Neuronal stem cell (in vitro differentiated cells): ENCODE results near the gene FILIP1L.

ENCODE experiments used
- DNase-seq: peaks from one replicate; pipeline ENCODE4 v3.0.0-alpha.2; 2013; ENCODE audit warnings: low spot score
- H2AFZ ChIP-seq: one replicate; pipeline ENCODE4 v1.6.1; 2013; ENCODE audit warnings: mild to moderate bottlenecking, low read length, inconsistent platforms
- H2AK5ac ChIP-seq: 2 replicates; pipeline ENCODE4 v1.6.1; 2013; ENCODE audit warnings: low read depth, mild to moderate bottlenecking, inconsistent platforms, low read length, moderate library complexity, mixed read lengths
- H2BK120ac ChIP-seq: 2 replicates; pipeline ENCODE4 v1.6.1; 2013; ENCODE audit warnings: low read depth, mild to moderate bottlenecking, inconsistent platforms, low read length, moderate library complexity, mixed read lengths
- H2BK12ac ChIP-seq: one replicate; pipeline ENCODE4 v1.6.1; 2013; ENCODE audit warnings: low read length, inconsistent platforms
- H2BK15ac ChIP-seq: 2 replicates; pipeline ENCODE4 v1.6.1; 2013; ENCODE audit warnings: mild to moderate bottlenecking, low read length, inconsistent platforms, mixed read lengths
- H2BK5ac ChIP-seq: one replicate; pipeline ENCODE4 v1.6.1; 2013; ENCODE audit warnings: inconsistent platforms, mild to moderate bottlenecking, low read length, moderate library complexity
- H3K14ac ChIP-seq: one replicate; pipeline ENCODE4 v1.6.1; 2013; ENCODE audit warnings: low read length, inconsistent platforms
- H3K18ac ChIP-seq: 2 replicates; pipeline ENCODE4 v1.6.1; 2013; ENCODE audit warnings: low read length, inconsistent platforms
- H3K23ac ChIP-seq: 2 replicates; pipeline ENCODE4 v1.6.1; 2013; ENCODE audit warnings: low read depth, mild to moderate bottlenecking, mixed read lengths, low read length, inconsistent platforms; ENCODE audit not compliant: poor library complexity
- H3K27ac ChIP-seq: replicated peaks from 3 replicates; pipeline ENCODE4 v1.5.1; 2013; ENCODE audit warnings: low read length, inconsistent platforms
- H3K27me3 ChIP-seq, 3 experiments: 2 replicates each; pipeline ENCODE4 v1.6.1; 2013; ENCODE audit warnings: low read length in 3 of 3, mild to moderate bottlenecking in 2 of 3, inconsistent platforms in 1 of 3, low read depth in 1 of 3, mixed read lengths in 1 of 3, moderate library complexity in 1 of 3; ENCODE audit not compliant: control insufficient read depth in 3 of 3, insufficient read depth in 3 of 3
- H3K36me3 ChIP-seq, 2 donors: replicated peaks in 1 of 2; 2 replicates each; pipeline ENCODE4 v1.6.1; 2013; ENCODE audit warnings: low read length in 2 of 2; ENCODE audit not compliant: control insufficient read depth in 2 of 2, insufficient read depth in 2 of 2
- H3K4ac ChIP-seq: 2 replicates; pipeline ENCODE4 v1.6.1; 2013; ENCODE audit warnings: inconsistent platforms, mild to moderate bottlenecking, low read length, moderate library complexity
- H3K4me1 ChIP-seq, 2 donors: 1 replicate in 1 of 2; 2 replicates in 1 of 2; pipeline ENCODE4 v1.6.1; 2013; ENCODE audit warnings: low read length in 2 of 2, low read depth in 1 of 2; ENCODE audit not compliant: control insufficient read depth in 2 of 2, insufficient read depth in 1 of 2
- H3K4me2 ChIP-seq: one replicate; pipeline ENCODE4 v1.6.1; 2013; ENCODE audit warnings: mild to moderate bottlenecking, low read length, inconsistent platforms; ENCODE audit not compliant: insufficient read depth, poor library complexity, severe bottlenecking
- H3K4me3 ChIP-seq, 2 donors: 2 replicates each; pipeline ENCODE4 v1.5.1; 2013; ENCODE audit warnings: low read length in 2 of 2, mild to moderate bottlenecking in 2 of 2, inconsistent platforms in 1 of 2, moderate library complexity in 1 of 2
- H3K79me1 ChIP-seq: one replicate; pipeline ENCODE4 v1.6.1; 2013; ENCODE audit warnings: low read depth, mild to moderate bottlenecking, inconsistent platforms, low read length, moderate library complexity
- H3K9ac ChIP-seq: one replicate; pipeline ENCODE4 v1.6.1; 2013; ENCODE audit warnings: mild to moderate bottlenecking, low read depth, low read length, inconsistent platforms; ENCODE audit not compliant: poor library complexity
- H3K9me3 ChIP-seq, 2 donors: replicated peaks in 1 of 2; 2 replicates each; pipeline versions ENCODE3 to v1.6.1; 2013; ENCODE audit warnings: low read length in 2 of 2, mild to moderate bottlenecking in 2 of 2, inconsistent platforms in 1 of 2, low read depth in 1 of 2, mixed read lengths in 1 of 2, moderate library complexity in 1 of 2; ENCODE audit not compliant: control insufficient read depth in 2 of 2, insufficient read depth in 1 of 2
- H4K8ac ChIP-seq: one replicate; pipeline ENCODE4 v1.6.1; 2013; ENCODE audit warnings: low read depth, mild to moderate bottlenecking, inconsistent platforms, low read length, moderate library complexity
- H4K91ac ChIP-seq: one replicate; pipeline ENCODE4 v1.6.1; 2013; ENCODE audit warnings: low read length, low read depth, mild to moderate bottlenecking, inconsistent platforms; ENCODE audit not compliant: poor library complexity
- WGBS, 2 donors: extraction: QIAGEN DNeasy Blood & Tissue Kit; methylation state at CpG; one replicate each; pipeline ENCODE4 v1.1.7; 2013; ENCODE audit warnings: missing lambda C conversion rate in 2 of 2, mixed read lengths in 1 of 2; ENCODE audit not compliant: insufficient read length in 2 of 2, insufficient replicate concordance in 1 of 2; ENCODE audit errors: extremely low coverage in 2 of 2; 5-methylcytosine and 5-hydroxymethylcytosine counted together

Gene FILIP1L

GRCh38 chr3:100027321-100027720 is 87.0 kb downstream of the FILIP1L start:
- Histone ChIP-seq H3K4me3 (no peak overlapping the region), H2BK12ac (no peak overlapping the region), H3K18ac (no peak overlapping the region), H3K9me3 (no peaks in the 10 kb centered on the region), H3K27ac (no peak overlapping the region), H2BK120ac (no peak overlapping the region), H3K79me1 (no peaks in the 10 kb centered on the region), H2AFZ (no peak overlapping the region), H3K23ac (no peak overlapping the region), H2BK15ac (no peak overlapping the region), H3K4me2 (no peak overlapping the region), H4K91ac (no peak overlapping the region), H2BK5ac (no peak overlapping the region), H3K36me3 (no peaks in the 10 kb centered on the region), H3K4me1 (no peaks in the 10 kb centered on the region), H3K14ac (no peak overlapping the region), H3K27me3 (no peaks in the 10 kb centered on the region), H2AK5ac (no peak overlapping the region), H3K4ac (no peak overlapping the region), H4K8ac (no peak overlapping the region), H3K9ac (no peak overlapping the region)
- no CpG with 5 or more reads among the region's 1 CpG for WGBS, 2 donors
- no peak for DNase-seq

GRCh38 chr3:100024520-100025303 is 89.6 kb downstream of the FILIP1L start:
- Histone ChIP-seq H3K79me1 (no peaks in the 10 kb centered on the region), H3K4me3 (no peak overlapping the region), H4K8ac (no peak overlapping the region), H2AFZ (no peak overlapping the region), H2BK12ac (no peak overlapping the region), H3K27ac (no peak overlapping the region), H3K4me2 (no peak overlapping the region), H2BK120ac (no peak overlapping the region), H3K4ac (no peak overlapping the region), H3K4me1 (no peaks in the 10 kb centered on the region), H2AK5ac (no peak overlapping the region), H3K9ac (no peak overlapping the region), H3K27me3 (no peaks in the 10 kb centered on the region), H3K36me3 (no peaks in the 10 kb centered on the region), H3K18ac (no peak overlapping the region), H3K14ac (no peak overlapping the region), H3K23ac (no peak overlapping the region), H2BK15ac (no peak overlapping the region), H4K91ac (no peak overlapping the region), H3K9me3 (no peaks in the 10 kb centered on the region), H2BK5ac (no peak overlapping the region)
- WGBS, 2 donors = no CpG with 5 or more reads among the region's 7 CpGs
- DNase-seq = no peak

GRCh38 chr3:100023595-100023994 is 90.7 kb downstream of the FILIP1L start:
- H2BK15ac ChIP-seq = no peak overlapping the region
- no peak overlapping the region for H3K27ac ChIP-seq
- H3K14ac ChIP-seq = no peak overlapping the region
- H3K4me3 ChIP-seq = no peak overlapping the region
- no peak overlapping the region for H4K91ac ChIP-seq
- H3K4me1 ChIP-seq = no peaks in the 10 kb centered on the region
- H3K9me3 ChIP-seq = no peaks in the 10 kb centered on the region
- H2BK12ac ChIP-seq = no peak overlapping the region
- H3K79me1 ChIP-seq = no peaks in the 10 kb centered on the region
- no peaks in the 10 kb centered on the region for H3K27me3 ChIP-seq
- H4K8ac ChIP-seq = no peak overlapping the region
- no peak overlapping the region for H2AK5ac ChIP-seq
- WGBS, 2 donors = no CpG with 5 or more reads among the region's 1 CpG
- H3K23ac ChIP-seq = no peak overlapping the region
- no peak overlapping the region for H2AFZ ChIP-seq
- H3K4me2 ChIP-seq = no peak overlapping the region
- H3K18ac ChIP-seq = no peak overlapping the region
- H3K36me3 ChIP-seq = no peaks in the 10 kb centered on the region
- H3K9ac ChIP-seq = no peak overlapping the region
- H2BK5ac ChIP-seq = no peak overlapping the region
- no peak overlapping the region for H2BK120ac ChIP-seq
- no peak for DNase-seq
- H3K4ac ChIP-seq = no peak overlapping the region

GRCh38 chr3:100023150-100023549 is 91.2 kb downstream of the FILIP1L start:
- Histone ChIP-seq H2BK5ac (no peak overlapping the region), H3K4ac (no peak overlapping the region), H3K18ac (no peak overlapping the region), H3K27ac (no peak overlapping the region), H3K9me3 (no peaks in the 10 kb centered on the region), H3K14ac (no peak overlapping the region), H3K79me1 (no peaks in the 10 kb centered on the region), H3K4me3 (no peak overlapping the region), H2BK15ac (no peak overlapping the region), H4K91ac (no peak overlapping the region), H2BK120ac (no peak overlapping the region), H3K27me3 (no peaks in the 10 kb centered on the region), H3K9ac (no peak overlapping the region), H3K23ac (no peak overlapping the region), H2AK5ac (no peak overlapping the region), H2AFZ (no peak overlapping the region), H3K4me1 (no peaks in the 10 kb centered on the region), H3K36me3 (no peaks in the 10 kb centered on the region), H2BK12ac (no peak overlapping the region), H3K4me2 (no peak overlapping the region), H4K8ac (no peak overlapping the region)
- DNase-seq = no peak
- no CpG with 5 or more reads among the region's 5 CpGs for WGBS, 2 donors
